Astrocyte (in vitro differentiated cells and primary cell): ENCODE results near the gene FAHD1.

ENCODE experiments used
- EZH2 ChIP-seq: IDR thresholded peaks from 2 replicates; pipeline ENCODE4 v1.6.1; 2012; ENCODE audit warnings: mild to moderate bottlenecking, low read length, inconsistent platforms; ENCODE audit not compliant: insufficient read depth
- TF ChIP-seq, protein P1 (sequence below): IDR thresholded peaks from 2 replicates; pipeline ENCODE4 v1.5.1; 2011; ENCODE audit warnings: low read depth, mild to moderate bottlenecking, inconsistent platforms, low read length, moderate library complexity; ENCODE audit not compliant: insufficient read depth

DNA sequence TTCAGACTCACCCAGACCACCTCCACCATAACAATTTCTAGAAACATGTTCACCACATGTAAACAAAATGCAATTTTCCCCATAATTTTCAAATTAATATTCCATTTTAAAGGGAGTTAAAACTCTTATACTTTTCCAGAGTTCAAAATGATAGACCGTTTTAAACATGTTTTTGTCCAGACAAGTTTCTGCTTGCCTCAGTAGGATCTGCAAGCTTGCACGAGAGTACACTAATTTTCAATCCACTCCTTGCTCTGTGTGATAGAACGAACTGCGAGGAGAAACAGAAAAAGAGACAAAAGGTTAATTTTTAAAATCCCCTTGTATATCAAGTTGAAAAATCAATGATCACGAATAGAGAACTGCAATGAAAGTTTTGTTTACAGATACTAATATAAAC lies 7.1 kb downstream of the FAHD1 start:
- TF ChIP-seq, protein P1, sequence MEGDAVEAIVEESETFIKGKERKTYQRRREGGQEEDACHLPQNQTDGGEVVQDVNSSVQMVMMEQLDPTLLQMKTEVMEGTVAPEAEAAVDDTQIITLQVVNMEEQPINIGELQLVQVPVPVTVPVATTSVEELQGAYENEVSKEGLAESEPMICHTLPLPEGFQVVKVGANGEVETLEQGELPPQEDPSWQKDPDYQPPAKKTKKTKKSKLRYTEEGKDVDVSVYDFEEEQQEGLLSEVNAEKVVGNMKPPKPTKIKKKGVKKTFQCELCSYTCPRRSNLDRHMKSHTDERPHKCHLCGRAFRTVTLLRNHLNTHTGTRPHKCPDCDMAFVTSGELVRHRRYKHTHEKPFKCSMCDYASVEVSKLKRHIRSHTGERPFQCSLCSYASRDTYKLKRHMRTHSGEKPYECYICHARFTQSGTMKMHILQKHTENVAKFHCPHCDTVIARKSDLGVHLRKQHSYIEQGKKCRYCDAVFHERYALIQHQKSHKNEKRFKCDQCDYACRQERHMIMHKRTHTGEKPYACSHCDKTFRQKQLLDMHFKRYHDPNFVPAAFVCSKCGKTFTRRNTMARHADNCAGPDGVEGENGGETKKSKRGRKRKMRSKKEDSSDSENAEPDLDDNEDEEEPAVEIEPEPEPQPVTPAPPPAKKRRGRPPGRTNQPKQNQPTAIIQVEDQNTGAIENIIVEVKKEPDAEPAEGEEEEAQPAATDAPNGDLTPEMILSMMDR = no peak
- no peak for TF ChIP-seq EZH2
